ENCODE results near the gene ZDHHC5.
A peak's percentile ranks its signal among the peaks of the same experiment; 100 is the strongest.

Gene ZDHHC5, protein sequence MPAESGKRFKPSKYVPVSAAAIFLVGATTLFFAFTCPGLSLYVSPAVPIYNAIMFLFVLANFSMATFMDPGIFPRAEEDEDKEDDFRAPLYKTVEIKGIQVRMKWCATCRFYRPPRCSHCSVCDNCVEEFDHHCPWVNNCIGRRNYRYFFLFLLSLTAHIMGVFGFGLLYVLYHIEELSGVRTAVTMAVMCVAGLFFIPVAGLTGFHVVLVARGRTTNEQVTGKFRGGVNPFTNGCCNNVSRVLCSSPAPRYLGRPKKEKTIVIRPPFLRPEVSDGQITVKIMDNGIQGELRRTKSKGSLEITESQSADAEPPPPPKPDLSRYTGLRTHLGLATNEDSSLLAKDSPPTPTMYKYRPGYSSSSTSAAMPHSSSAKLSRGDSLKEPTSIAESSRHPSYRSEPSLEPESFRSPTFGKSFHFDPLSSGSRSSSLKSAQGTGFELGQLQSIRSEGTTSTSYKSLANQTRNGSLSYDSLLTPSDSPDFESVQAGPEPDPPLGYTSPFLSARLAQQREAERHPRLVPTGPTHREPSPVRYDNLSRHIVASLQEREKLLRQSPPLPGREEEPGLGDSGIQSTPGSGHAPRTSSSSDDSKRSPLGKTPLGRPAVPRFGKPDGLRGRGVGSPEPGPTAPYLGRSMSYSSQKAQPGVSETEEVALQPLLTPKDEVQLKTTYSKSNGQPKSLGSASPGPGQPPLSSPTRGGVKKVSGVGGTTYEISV

DNA sequence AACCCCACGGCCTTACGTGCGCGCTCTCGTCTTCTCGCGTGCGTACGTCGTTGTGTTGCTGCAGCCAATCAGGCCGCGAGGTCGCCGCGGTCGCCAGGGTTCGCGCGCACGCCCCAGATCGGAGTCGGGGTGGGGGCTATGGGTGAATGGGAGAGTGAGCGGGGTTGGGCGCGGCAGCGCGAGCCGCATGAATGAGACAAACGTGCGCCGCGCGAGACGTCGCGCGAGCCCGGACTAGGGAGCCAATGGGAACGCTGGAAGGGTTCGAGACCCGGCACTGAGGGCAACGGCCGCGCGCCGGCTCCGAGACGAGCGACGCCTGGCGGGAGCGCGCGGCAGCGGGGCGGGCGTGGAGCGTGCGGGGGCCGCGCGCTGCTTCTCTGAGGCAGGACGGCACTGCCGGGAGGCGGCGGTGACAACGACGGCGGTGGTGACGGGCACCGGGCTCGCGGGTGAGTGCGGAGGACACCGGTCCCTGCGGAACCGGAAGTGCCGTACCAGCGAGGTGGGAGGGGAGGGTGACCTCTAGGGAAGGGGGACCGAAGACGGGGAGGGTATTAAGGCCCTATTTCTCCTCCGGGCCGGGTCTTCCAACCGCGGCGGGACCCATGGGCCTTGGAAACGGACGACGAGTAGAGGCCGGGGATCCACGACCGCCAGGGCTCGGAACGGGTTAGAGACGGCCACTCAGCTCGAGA lies at the start of gene ZDHHC5:
ZDHHC5 (plus strand) TSS at position 379 of the 698 bp plus-strand sequence. CDS start 4,977 bp downstream, outside the sequence.
- peak; percentile 98 for DNase-seq (ENCODE audit: low read depth, low spot score)

GRCh38 chr11:57618438-57618837 lies 49.5 kb upstream of the ZDHHC5 start:
- DNase-seq (ENCODE audit: low read depth, low spot score), result no peak

DNA sequence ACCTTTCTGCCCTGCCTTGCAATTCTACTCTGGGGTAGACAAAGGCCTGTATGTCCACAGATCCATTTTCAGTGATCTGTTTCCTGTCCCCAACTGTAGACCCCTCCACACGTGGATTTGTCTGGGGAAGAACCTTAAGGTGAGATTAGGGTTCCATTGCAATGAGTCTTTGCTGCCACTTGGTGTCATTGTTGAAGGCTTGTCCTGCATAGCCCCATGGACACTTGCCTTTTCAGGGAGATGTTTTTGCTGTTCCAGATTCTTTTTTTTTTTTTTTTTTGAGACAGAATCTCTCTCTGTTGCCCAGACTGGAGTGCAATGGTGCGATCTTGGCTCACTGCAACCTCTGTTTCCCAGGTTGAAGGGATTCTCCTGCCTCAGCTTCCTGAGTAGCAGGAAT lies 48.6 kb upstream of the ZDHHC5 start:
- no peak for DNase-seq (ENCODE audit: low read depth, low spot score)

DNA sequence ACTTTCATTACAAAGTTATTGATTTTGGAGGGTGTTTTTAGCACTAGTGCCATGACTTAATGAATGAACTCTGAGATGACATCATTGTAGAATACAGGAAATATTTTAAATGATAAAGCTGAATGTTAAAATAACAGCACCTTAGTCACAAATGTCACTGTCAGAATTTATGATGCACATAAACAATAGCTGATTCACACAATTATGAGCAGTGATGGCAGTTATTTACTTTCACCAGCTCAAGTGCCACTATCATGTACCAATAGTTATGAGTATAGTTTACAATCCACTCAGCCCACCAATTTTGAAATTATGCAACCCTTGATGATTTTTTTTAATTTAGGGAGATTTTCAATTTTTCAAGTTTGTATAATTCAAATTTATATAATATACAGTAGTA lies 47.4 kb upstream of the ZDHHC5 start:
- no peak for DNase-seq (ENCODE audit: low read depth, low spot score)

GRCh38 chr11:57622263-57622662 lies 45.7 kb upstream of the ZDHHC5 start:
- DNase-seq (ENCODE audit: low read depth, low spot score), result no peak

GRCh38 chr11:57624864-57625263 lies 43.0 kb upstream of the ZDHHC5 start:
- no peak for DNase-seq (ENCODE audit: low read depth, low spot score)

- DNase-seq (ENCODE audit: low read depth, low spot score), result no peak
These were observed 41.0 kb upstream of the ZDHHC5 start for GRCh38 chr11:57626895-57627294.

DNA sequence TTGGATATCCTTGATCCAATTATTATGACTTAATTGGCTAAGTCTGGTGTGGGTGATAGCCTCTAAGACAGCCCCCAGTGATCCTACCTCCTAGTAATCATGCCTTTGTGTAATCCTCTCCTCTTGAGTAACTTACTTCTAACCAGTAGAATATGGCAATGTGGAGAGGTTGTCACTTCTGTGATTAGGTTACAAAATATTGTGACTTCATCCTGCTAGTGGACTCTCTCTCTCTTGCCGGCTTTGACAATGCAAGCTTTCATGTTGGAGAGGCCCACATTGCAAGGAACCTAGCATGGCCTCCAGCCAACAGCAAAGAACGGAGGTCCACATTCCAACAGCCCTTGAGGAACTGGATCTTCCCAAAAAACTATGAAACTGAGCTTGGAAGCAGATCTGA lies 37.7 kb upstream of the ZDHHC5 start:
- DNase-seq (ENCODE audit: low read depth, low spot score), result no peak

GRCh38 chr11:57632116-57632515 lies 35.8 kb upstream of the ZDHHC5 start:
- no peak for DNase-seq (ENCODE audit: low read depth, low spot score)

GRCh38 chr11:57633394-57634070 lies 34.4 kb upstream of the ZDHHC5 start:
- DNase-seq (ENCODE audit: low read depth, low spot score), result no peak

GRCh38 chr11:57634311-57634710 lies 33.6 kb upstream of the ZDHHC5 start:
- DNase-seq (ENCODE audit: low read depth, low spot score), result no peak

DNA sequence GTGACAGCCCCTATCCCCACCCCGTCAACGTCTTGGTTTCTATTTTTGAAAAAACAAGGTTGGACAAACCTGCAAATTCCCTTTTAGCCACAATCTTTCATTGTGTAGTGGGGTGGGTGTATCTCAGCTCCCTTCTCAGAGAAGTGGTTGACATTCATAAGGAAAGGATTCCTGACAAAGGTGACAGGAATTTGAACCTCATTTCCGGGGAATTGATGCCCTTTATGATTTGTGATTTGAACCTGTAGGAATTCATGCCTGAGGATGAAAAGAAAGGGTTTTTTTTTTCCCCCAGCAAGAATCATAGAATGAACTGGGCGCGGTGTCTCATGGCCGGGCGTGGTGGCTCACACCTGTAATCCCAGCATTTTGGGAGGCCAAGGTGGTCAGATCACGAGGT lies 32.7 kb upstream of the ZDHHC5 start:
- DNase-seq (ENCODE audit: low read depth, low spot score), result no peak

GRCh38 chr11:57637626-57638004 lies 30.3 kb upstream of the ZDHHC5 start:
- DNase-seq (ENCODE audit: low read depth, low spot score), result no peak

- no peak for DNase-seq (ENCODE audit: low read depth, low spot score)
These were observed 29.7 kb upstream of the ZDHHC5 start for GRCh38 chr11:57638005-57638781.

GRCh38 chr11:57638811-57639320 lies 29.0 kb upstream of the ZDHHC5 start:
- DNase-seq (ENCODE audit: low read depth, low spot score), result no peak

- DNase-seq (ENCODE audit: low read depth, low spot score), result no peak
These were observed 28.4 kb upstream of the ZDHHC5 start for GRCh38 chr11:57639321-57640067.

DNA sequence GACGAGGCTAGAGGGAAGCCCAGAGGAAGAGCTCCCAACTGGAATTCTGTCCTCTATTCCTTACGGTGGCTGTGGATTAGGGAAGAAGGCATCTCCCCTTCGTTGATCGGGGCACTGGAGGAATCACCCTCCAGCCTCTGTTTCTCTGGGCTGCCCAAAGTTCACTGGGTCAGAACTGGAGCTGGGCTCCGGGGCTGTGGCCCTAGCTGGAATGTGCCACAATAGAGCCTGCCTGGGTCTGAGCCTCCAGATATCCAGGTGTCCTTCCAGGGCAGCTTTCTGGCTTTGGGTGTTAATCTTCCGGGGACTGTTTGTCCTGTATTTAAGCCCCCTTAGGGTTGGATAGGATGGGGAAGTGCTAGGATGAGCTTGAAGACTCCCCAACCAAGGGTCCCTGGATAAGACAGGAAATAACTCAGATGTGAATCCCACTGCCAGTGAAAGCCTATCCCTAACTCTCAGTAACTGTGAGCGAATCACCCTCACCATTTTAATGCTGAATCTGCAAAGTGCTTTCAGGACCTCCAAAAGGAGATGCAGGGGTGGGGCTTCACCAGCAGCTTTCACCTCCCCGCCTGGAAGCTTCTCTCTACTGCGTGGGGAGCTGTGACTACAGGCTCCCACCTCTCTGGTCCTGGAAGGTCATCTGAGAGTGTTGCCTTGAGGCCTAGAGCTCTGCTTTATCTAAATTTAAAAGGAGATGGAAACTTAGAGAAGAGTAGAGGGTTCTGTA lies 27.7 kb upstream of the ZDHHC5 start:
- DNase-seq (ENCODE audit: low read depth, low spot score), result no peak

DNA sequence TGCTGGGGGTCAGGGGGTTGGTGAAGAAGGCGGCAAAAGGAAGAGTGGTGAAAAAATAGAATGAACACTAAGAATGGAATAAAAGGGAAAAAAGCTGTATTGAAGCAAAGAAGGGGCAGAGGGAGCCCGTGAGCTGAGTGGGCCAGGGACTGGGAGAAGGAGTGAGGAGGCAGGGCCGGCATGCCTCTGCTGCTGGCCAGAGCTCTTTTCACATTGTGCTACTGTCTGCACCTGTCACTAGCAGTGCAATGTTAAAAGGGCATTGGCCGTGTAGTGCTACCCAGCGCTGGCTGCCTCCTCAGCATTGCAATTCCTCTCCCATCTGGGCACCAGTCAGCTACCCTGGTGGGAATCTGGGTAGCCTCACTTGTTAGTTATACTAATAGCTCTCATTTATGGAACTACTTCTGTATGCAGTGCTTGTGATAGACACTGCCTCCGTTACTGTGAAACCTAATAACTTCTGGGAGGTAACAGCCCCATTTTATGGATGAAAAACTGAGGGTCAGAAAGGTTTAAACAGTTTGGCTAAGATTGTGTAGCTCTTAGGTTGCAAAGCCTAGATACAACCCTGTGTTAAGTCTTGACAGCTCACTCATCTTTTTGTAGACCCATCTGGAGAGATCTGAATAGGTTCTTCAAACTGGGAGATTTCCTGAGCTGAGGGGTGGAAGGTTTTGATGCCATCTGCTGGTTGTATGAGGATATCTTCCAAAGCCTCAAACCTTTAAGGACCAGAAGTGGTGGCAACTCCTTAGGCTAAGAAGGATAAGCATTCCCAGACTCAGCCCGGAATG lies 26.7 kb upstream of the ZDHHC5 start:
- no peak for DNase-seq (ENCODE audit: low read depth, low spot score)

DNA sequence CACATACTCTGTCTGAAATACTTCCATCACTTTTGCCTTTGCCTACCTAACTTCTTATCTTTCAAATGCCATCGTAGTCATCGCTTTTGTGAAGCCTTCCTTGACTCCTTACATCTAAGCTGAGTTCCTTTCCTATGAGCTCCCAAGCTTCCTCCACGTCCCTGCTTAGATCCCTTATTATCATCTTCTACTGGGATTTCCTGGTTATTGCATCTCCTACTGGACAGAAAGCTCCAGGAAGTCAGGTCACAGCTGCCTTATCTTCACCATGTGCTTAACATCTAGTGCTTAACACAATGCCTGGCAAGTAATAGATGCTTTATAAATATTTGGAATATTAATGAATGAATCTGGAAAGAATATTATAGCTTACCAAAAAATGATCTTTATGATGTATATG lies 24.1 kb upstream of the ZDHHC5 start:
- DNase-seq (ENCODE audit: low read depth, low spot score), result no peak

Data from activated naive CD8-positive, alpha-beta T cell treated with anti-CD3 and anti-CD28 coated beads, Interleukin-2, amount 50 U/mL, for 16 hours (primary cell).